HG03175 (cell line): ENCODE results near the gene FAM90A26.
"Not testable (repeated sequence)": the region's sequence is repeated elsewhere in the genome, so short reads cannot be mapped to it uniquely, and the experiment has no call there.

Experiments
- ATAC-seq: cut with Tn5 transposase; IDR thresholded peaks from one replicate; pipeline ENCODE4 v1.9.1; 2021; ENCODE audit warnings: mild to moderate bottlenecking, moderate library complexity; ENCODE audit not compliant: unreplicated experiment

The FAM90A26 gene, protein sequence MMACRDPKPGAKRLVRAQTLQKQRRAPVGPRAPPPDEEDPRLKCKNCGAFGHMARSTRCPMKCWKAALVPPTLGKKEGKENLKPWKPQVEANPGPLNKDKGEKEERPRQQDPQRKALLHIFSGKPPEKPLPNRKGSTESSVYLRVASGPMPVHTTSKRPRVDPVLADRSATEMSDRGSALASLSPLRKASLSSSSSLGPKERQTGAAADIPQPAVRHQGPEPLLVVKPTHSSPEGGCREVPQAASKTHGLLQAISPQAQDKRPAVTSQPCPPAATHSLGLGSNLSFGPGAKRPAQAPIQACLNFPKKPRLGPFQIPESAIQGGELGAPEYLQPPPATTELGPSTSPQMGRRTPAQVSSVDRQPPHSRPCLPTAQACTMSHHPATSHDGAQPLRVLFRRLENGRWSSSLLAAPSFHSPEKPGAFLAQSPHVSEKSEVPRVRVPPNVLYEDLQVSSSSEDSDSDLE

DNA sequence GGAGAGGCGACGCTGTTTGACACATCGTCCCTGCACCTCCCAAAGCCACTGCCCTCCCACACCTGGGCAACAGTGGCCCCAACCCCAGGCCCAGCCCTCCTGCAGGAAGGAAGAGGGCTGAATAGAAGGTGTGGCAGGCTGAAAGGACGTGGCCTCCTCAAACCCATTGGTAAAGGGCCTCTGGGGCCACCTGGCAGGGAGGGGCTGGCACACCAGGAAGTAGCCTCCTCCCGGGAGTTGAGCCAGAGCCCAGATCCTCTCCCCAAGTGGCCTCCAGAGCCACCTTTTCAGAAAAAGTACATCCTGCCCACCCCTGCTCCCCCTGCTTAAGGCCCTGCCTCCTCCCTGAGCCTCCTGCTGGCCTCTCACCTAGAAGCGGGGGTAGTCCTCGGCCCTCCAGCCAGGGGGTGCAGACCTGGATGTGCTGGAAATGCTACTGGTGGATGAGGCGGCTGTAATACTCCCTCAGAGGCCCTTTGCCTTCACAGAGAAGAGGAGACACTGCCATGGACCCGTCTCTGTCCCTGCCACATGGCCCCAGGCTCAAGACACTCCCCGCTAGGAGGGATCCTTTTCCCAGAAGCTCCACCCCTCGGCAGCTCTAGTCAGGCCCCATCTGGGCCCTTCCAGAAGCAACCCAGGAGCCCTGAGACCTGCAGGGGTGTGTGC is at the start of gene FAM90A26:
Gene FAM90A26, plus strand, starts transcription at position 619 of the 669 bp plus-strand sequence. CDS start 2,764 bp downstream, outside the sequence.
- ATAC-seq = not testable (repeated sequence)

DNA sequence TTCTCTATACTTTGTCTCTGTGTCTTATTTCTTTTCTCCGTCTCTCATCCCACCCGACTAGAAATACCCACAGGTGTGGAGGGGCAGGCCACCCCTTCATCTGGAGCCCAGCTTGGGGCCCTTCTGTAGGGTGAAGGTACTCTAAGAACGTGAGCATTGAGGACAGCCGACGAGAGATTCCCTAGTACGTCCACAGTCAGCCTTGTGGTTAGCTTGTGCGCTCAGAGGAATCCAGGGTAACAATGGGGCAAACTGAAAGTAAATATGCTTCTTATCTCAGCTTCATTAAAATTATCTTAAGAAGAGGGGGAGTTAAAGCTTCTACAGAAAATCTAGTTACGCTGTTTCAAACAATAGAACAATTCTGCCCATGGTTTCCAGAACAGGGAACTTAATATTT is 47.5 kb upstream of the FAM90A26 start:
- not testable (repeated sequence) for ATAC-seq

DNA sequence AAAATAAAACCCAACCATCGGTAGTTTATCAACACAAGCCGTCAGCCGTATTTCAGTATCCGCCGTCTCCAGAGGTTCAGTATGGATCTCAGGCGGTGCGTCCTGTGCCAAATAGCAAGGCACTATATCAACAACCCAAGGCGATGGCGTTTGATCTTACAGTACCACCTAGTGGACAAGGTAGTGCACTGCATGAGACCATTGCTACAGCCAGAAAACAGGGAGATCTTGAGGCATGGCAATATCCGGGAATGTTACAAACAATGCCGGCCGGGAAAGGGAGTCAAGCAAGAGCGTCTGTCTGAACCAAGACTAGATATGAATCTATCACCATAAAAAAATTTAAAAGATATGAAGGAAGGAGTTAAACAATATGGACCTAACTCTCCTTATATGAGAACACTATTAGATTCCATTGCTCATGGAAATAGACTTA is 46.6 kb upstream of the FAM90A26 start:
- ATAC-seq = not testable (repeated sequence)

DNA sequence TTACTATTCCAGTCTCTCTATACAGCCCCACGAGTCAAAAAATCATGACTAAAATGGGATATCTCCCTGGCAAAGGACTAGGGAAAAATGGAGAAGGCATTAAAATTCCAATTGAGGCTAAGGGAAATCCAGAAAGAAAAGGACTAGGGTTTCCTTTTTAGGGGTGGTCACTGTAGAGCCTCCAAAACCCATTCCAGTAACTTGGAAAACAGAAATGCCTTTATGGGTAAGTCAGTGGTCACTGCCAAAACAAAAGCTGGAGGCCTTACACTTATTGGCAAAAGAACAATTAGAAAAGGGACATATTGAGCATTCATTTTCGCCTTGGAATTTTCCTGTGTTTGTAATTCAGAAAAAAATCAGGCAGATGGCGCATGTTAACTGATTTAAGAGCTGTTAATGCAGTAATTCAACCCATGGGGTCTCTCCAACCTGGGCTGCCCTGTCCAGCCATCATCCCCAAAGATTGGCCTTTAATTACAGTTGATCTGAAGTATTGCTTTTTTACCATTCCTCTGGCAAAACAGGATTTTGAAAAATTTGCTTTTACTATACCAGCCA is 44.5 kb upstream of the FAM90A26 start:
- not testable (repeated sequence) for ATAC-seq

DNA sequence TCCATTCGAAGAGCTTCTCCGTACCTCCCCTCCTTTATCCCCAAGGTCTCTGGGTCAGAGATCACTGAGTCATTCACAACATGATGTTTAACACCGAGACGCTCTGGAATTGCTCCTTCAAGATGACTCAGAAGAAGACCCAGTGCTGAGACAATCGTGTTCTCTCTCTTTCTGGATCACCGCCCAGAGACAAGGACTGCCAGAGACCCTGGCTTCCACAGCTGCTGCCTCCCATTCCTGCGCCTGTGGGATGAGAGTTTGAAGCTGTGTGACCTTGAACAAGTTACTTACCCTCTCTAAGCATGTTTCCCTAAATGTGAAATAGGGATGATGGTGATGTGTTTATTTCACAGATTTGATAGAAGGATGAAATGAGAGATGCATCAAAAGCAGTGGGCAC is 38.8 kb upstream of the FAM90A26 start:
- not testable (repeated sequence) for ATAC-seq

DNA sequence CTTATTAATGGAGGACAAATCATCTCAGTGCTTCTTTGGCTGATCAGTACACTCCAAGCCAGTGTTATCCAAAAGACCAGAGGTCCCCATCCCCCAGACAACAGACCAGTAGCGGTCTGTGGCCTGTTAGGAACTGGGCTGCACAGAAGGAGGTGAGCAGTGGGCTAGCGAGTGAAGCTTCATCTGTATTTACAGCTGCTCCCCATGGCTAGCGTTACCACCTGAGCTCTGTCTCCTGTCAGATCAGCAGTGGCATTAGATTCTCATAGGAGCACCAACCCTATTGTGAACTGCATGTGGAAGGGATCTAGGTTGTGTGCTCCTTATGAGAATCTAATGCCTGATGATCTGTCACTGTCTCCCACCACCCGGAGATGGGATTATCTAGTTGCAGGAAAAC is 37.4 kb upstream of the FAM90A26 start:
- not testable (repeated sequence) for ATAC-seq

DNA sequence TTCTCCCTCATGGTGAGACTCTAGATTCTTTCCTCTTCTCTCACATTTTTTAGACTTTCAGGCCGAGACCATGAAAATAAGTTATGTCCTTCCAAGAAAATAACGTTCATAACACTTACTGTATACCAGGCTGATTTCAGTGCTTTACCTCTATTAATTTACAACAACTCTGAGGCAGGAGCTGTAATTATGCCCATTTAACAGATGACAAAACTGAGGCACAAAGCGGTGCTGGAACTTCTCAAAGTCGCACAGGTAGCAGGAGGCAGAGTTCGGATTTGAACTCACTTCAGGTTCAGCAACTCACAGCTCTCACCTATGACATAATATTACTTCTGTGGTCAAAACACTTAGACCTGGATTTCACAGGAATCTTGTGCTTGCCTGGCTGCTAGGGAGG is 36.2 kb upstream of the FAM90A26 start:
- not testable (repeated sequence) for ATAC-seq

DNA sequence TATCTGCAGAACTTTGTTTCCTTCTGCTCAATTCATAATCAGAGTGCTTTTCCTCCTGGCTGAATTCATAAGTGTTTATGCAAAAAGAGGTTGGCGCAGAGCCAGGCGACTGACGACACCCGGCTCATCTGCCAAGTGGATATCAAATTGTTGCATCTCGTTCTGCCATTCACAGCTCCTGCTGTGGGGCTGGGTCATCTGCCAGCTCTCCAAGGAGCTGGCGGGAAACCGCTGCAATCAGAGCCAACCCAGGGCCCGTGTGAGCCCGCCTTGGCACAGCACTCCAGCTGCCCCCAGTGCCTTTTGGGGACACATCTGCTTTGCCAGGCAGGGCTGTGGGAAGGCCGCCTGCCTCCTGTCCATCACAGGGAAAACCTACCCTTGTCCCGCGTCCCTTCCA is 35.7 kb upstream of the FAM90A26 start:
- not testable (repeated sequence) for ATAC-seq

DNA sequence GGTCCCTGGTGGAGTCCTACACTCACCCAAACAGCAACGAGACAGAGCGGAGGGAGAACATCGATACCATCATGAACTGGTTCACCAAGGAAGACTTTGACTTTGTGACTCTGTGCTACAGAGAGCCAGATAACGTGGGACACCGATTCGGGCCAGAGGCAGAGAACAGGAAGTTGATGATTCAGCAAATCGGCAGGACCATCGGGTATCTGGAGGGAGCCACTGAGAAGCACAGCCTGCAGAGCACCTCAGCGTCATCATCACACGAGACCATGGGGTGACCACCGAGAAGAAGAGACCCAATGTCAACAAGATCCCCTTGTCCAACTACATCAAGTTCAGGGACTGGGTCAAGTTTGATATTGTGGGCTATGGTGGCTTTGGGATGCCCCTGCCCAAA is 29.2 kb upstream of the FAM90A26 start:
- ATAC-seq = not testable (repeated sequence)

DNA sequence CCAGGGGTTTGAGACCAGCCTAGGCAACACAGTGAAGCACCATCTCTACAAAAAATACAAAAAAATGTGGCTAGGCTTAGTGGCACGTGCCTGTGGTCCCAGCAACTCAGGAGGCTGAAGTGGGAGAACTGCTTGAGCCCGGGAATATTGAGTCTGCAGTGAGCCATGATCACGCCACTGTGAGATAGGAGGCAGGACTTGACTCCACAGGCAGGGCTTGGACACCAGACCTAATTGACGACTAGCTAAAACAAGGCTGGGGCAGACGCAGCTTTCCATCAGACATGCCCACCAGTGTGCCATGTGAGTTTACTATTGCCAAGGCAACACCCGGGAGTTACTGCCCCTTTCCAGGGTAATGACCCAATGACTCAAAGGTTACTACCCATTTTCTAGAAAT is 27.4 kb upstream of the FAM90A26 start:
- not testable (repeated sequence) for ATAC-seq

DNA sequence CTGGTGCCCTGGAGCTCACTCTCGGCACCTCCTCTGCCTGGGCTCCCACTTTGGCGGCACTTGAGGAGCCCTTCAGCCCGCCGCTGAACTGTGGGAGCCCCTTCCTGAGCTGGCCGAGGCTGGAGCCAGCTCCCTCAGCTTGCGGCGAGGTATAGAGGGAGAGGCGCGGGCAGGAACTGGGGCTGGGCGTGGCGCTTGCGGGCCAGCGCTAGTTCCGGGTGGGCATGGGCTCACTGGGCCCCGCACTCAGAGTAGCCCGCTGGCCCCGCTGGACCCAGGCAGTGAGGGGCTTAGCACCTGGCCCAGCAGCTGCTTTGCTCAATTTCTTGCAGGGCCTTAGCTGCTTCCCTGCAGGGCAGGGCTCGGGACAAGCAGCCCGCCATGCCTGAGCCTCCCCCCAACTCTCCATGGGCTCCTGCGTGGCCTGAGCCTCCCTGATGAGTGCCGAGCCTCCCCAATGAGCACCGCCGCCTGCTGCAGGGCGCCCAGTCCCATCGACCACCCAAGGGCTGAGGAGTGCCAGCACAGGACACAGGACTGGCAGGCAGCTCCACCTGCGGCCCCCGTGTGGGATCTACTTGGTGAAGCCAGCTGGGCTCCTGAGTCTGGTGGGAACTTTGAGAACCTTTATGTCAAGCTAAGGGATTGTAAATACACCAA is 26.7 kb upstream of the FAM90A26 start:
- ATAC-seq = no peak

DNA sequence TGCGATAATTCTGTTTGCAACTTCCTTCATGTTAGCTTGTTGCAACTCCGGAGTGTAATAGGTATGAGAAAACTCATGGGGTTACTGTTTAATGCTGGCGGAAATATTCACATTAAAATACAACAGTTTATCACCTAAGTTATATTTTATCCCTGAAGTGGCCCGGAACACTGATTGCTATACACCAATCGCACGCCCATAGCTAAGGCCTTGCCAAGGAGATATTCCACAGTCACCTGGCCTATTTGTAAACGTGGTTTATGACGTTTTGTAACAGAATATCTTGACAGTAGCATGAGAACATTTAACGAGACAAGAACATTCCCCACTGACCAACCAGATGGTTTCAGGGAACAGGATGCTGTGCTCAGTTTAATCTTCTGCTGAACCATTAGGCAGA is 23.2 kb upstream of the FAM90A26 start:
- ATAC-seq = no peak

DNA sequence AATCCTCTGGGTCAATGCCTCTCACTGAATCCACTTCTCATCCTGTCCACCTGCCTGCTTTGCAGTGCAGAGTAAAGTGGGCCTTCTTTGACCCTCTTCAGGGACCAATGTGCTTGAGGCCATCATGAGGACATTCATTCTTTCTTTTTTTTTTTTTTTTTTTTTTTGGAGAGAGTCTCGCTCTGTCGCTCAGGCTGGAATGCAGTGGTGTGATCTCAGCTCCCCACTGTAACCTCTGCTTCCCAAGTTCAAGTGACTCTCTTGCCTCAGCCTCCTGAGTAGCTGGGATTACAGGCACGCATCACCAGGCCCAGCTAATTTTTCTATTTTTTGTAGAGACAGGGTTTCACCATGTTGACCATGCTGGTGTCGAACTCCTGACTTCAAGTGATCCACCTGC is 22.8 kb upstream of the FAM90A26 start:
- not testable (repeated sequence) for ATAC-seq

DNA sequence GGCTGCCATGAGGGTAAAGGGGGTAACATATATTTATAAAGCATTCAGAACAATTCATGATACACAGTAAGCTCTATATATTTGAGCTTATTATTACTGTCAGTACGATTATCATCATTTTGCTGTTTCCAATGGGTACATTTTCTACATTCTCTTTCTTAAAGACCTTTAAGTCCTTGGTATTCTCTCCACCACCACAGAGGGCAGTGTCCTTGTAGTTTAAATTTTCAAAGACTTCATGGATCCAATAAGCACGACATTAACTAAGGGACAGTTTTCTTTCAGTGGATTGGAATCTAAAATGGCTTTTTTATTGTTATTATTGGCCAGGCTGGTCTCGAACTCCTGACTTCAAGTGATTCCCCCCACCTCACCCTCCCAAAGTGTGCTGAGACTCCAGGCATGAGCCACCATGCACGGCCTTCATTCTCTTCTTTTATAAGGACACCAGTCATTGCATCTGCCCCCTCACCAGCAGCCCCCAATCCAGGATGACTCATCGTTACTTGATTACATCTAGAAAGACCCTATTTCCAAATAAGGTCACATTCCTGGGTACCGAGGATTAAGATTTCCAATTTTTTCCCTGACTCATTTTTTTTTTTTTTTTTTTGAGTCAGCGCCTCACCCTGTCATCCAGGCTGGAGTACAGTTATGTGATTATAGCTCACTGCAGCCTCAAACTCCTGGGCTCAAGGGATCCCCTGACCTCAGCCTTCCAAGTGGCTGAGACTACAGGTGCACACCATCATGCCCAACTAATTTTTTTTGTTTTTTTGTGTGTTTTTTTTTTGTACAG is 21.4 kb upstream of the FAM90A26 start:
- not testable (repeated sequence) for ATAC-seq

DNA sequence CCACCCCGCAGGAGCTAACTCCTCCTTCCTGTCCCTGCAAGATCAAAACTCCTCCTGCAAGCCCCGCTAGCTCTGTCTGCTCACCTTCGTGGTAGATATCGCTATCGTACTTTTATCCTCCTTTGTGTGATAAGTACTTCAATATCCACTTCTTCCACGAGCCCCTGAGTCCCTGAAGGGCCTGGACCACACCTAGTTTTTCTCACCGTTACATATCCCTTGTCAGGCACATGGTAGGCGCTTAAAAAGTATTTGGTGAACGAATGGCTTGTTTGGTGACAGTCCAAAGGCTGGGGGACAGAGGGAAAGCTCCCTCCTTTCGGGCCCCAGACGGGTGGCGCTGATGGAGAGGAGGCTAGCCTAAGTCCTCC is 18.4 kb upstream of the FAM90A26 start:
- ATAC-seq = not testable (repeated sequence)

DNA sequence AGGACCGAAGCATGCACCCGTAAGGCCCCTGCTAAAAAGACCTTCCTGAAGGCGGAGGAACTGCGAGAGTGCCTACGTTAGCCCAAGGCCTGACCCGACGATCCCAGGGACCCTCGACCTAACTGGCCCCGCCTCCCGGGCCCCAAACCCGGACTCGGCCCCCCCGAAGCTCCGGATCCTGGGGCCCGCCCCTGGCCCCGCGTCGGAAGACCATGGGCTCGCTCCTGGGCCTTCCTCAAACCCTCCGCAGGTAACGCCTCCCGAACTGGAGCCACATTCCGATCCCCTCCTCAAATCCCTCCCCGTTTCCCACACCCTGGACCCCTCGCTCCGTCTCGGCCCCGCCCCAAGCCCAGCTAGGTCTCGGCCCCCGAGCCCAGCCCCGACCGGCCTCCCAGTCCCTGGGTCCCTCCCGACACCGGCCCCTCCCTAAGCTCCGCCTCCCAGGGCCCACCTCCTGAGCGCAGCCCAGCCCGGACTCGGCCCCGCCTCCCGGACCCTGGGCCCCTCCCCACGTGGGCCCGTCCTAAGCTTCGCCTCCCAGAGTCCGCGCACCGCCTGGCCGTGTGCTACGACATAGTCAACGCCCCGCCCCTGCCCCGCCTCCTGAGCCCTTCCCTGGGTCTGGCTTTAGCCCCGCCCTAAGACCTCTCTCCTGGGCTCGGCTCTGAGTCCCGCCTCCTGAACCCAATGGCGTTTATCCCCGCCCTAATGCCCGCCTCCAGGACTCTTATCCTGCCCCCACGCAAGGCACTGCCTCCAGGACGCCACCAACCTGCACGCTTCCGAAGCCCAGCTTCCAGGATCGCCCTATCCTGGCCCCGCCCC is 17.8 kb upstream of the FAM90A26 start:
- ATAC-seq = not testable (repeated sequence)

DNA sequence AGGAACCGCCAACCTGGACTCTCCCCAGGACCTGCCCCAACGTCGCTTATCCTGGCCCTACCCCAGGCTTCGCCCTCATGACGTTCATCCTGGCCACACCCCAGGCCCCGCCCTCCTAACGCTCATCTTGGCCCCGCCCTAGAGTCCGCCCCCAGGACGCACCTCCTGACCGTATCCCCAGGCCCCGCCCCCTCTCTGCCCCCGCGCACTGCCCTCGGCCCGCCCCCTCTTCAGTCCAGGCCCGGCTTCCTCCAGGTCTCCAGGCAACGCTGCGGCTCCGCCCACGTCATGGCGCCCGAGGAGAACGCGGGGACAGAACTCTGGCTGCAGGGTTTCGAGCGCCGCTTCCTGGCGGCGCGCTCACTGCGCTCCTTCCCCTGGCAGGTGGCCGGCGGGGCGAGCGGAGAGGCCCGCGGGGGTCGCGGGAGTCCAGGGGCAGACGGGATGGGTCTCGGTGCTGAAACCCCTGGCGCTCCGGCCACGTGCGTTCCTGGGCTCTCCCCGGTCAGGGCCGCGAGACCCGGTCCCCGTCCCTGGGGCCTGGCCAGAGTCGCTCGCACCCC is 17.1 kb upstream of the FAM90A26 start:
- ATAC-seq = not testable (repeated sequence)

DNA sequence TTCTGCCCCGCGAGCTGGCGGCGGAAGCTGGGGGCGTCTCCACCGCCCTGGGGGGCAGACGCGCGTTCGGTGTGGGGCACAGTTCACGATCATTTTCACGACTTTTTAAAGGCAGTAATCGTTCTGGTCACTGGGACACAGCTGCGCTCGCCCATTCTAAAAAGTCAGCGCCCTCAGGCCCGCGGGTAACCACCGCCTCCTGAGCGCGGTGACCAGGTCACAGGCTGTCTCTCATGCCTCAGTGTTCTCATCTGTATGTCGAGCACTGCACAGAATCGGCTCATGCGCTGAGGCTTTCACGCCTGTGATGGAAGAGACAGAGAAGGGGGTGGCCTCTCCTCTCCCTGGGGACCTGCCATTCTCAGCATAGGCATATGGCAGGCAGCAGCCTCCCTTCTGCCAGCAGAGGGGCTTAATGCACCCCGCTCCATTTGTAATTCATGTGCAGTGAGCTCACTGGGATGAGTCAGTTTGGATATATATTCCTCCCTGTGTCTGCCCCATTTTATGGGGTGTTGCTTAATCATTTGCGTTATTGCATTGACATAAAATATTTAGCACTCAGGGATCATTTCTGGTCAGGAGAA is 16.5 kb upstream of the FAM90A26 start:
- ATAC-seq = not testable (repeated sequence)
